G401.6 (cell line): ENCODE data around the gene GALNT13.

Experiments
- FAIRE-seq: peaks from 2 replicates; lab custom pipeline; 2012; peaks lifted over from hg19 to GRCh38; lab: Jason Lieb, UNC

The GALNT13 gene

DNA sequence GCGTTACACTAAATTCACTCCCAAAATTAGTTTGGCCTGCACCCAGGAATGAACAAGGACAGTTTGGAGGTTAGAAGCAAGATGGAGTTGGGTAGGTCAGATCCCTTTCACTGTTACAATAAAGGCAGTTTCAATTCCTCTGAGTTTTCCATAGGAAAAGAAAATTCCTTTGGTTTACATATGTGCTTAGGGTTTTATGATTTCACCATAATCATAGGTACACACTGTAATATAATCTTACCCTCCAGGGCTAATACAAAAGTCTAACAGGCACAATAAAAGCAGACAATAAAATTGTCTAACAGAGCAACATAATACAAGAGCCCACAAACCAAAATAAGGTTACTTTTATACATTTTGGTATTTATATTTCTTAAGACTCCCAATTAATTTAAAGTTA is 435.3 kb downstream of the GALNT13 start:
- FAIRE-seq: no peak

DNA sequence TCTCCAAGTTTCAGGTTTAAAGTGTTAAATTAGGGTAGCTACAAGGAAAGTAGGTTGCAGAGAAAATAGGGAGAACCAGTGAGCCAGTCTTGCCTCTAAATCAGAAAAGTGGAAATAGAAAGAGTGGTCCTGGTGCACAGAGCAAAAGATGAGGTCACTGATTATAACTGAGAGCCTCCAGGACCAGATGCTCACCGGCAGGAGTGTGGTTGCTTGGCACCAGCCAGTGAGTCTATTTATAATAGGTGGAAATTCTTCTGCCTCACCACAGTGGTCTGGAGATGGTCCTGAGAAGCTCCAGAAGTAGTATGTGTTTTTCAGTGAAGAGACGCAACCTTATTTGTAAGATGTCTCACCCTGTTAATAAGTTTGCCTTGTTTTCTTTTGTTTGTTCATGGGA is 452.9 kb downstream of the GALNT13 start:
- FAIRE-seq: no peak

DNA sequence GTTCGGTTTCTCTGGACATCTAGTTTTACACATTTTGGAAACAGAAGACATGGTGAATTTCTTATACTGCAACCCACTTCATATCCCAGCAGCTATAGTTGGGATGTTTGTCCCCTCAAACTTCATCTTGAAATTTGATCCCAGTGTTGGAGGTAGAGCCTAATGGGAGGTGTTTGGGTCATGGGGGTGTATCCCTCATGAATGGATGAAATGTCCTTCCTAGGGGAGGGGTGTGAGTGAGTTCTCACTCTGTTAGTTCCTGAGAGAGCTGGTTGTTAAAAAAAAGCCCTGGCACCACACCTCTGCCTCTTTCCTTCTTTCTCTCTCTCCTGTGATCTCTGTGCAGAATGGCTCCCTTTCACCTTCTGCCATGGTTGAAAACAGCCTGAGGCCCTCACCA is 457.8 kb downstream of the GALNT13 start:
- FAIRE-seq: no peak

DNA sequence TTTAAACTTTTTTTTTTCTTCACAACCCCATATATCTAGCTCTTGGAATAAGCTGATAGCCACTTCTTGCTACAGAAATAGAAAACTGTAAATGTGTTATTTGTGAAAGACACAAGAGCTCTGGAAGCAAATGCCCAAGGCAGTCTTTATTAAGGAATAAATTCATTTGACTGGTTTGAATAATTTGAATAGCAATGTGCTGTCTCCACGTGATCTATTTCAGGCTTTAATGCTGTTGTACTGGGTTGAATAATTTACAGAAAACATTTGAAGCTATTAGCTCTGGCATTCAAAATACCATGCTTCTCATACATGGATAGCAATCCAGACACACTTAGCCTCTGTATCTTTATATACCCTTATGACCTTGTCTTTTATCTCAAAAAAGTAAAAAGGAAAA is 460.1 kb downstream of the GALNT13 start:
- FAIRE-seq: no peak

DNA sequence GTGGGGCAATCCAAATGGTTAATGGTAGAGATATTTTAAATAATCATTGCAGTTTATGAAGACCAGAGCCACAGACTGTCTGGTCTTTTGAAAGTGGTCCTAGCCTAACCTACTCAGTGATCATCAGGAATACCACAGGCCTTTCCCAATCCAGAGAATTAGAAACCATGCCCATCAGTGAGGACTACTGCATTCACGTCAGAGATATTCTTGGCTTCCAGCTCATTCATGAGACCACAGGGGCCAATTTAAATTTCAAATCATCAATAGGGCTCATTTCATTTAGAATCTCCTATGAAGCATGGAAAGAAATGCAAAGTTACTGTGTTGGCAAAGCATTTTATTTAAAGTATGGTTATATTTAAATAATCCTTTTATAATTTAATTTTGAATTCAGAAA is 464.5 kb downstream of the GALNT13 start:
- no peak for FAIRE-seq

DNA sequence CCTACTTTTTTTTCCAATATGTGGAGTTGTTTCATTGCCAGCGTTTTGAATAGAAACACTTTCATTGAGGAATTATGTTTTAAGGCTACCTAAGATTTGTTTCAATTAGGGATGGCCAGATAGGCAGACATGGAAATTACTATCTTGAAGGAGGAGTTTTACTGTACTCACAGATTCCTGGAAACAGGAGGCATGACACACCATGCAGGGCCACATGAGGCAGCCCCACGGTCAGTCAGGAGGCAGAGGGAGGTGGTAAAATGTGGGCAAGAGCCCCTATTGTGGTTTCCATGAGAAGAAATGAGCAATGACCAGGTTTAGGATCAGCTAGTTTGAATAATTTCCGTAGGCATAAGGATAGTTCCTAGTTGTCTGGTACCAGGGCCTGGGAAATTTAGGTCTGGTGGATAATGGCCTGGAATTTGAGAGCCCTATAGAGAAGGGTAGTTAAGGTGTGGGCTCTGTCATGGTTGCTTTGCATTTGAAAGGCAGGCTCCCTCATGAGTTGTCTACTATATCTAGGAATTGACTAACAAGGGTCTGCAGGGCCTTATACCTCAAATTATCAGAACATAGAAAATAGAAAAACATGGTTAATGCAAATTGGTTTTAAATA is 466.7 kb downstream of the GALNT13 start:
- FAIRE-seq: no peak

DNA sequence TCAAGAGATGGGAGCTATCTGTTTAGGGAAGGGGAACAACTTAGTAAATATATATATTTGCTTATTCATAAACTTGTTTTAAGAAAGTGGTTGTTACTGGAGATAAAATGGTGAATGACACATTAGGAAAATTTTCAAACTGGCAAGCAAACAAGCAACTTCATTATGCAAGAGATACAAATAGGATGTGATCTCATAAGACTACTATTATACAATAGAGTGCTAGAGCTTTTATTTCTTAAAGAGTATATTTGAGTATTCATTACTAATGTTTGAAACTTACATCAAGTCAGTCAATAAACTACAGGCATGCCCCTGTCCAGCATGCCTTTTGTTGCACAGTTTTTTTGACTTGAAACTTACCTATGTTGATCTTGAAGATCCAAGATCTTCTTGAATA is 471.6 kb downstream of the GALNT13 start:
- no peak for FAIRE-seq

DNA sequence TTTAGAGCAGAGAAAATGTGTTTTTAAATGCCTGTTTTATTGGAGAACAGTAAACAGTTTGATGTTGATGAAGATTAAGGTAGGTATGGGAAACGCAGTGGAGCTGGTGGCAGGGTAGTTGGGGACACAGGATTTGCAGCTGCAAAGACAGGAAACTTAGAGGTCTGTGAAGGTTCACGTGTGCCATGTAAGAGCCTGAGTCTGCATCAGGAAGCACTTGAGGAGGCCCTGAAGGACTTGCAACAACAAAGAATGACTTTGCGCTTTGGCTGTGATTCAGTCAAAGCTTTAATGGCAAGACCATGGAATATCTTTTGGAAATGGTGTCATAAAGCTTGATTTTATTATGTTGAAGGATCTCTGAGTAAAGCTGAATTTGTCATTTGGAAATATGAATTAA is 479.2 kb downstream of the GALNT13 start:
- no peak for FAIRE-seq

DNA sequence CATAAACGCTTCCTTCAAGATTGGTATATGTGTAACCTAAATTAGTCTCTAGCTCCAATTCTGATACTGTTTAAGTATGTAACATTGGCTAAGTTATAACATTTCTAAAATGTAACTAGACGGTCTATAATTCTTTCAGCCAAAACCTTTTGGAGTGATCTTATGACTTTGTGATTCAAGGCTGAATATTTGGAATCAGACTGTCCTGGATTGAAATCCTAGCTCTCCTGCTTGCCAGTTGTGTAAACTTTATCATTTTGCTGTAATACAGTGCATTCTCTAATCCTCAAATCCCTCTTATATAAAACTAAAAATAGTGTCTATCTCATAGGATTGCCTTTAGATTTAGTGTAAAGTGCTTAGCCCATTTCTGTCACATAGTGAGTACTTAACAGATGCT is 489.6 kb downstream of the GALNT13 start:
- FAIRE-seq: no peak

DNA sequence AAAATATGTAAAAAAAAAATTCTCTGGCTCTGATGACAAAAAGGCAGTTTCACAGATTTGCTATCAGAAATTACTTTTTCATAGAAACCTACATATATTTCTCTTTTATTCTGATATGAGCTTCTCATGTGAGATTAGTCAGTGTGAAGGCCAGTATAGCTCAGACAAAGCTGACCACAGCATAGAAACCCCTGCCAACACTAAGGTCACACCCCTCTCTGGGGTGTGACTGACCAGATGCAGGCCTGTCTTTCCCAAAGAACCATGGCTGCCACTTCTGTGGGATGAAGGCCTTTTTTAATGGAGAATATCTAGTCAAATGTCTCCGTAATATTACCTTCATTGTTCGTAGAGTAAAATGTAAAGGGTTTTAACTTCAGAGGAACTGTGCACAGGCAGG is 496.4 kb downstream of the GALNT13 start:
- no peak for FAIRE-seq

DNA sequence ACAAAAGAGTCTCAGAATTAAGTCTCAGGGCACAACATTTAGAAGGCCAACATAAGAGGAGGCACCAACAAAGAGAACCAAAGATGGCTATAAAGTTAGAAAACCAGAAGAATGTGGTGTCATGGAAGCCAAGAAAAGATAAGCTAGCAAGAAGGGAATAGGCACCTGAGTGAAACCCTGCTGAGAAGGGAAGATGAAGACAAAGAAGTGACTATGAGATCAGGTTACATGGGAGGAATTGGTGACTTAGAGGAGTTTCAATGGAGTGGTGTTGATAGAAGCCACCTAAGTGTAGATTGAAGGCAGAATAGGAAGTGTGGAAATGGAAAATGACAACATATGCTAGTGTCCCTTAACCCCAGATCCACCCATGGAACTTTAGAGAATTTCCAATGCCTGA is 499.2 kb downstream of the GALNT13 start:
- no peak for FAIRE-seq

DNA sequence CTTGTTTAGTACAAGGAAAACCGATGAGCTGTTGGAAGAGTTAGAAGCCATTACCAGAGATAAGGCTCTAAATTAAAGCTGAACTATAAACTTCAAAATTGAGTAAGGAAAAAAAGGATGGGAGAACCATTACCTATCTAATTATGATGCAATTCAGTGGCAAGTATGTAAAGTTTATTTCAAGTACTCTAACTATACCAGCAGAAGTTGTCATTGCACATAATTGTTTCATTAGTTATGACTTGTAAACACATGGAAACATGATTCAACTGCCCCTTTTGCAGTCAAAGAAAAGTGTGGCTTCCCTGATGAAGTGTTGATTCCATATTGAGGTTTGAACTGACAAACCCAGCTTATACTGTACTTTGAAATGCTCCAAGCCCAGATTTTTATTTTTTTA is 502.7 kb downstream of the GALNT13 start:
- FAIRE-seq: no peak

DNA sequence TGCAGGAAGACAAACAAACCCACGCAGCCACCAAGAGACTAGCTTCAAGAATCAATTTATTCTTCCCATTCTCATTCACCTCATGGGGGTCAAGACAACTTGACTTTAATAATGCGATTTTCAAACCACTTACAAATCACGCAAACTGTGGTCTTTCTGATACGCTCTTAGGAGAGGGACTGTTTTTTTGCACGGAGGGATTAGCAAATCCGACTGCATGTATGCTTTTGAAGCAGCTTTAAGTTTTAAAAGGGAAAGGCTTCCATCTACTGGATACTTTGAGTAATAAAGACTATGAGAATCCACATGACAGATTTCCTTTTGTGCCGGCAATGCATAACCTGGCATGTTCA is 503.8 kb downstream of the GALNT13 start:
- FAIRE-seq: peak; percentile 95

DNA sequence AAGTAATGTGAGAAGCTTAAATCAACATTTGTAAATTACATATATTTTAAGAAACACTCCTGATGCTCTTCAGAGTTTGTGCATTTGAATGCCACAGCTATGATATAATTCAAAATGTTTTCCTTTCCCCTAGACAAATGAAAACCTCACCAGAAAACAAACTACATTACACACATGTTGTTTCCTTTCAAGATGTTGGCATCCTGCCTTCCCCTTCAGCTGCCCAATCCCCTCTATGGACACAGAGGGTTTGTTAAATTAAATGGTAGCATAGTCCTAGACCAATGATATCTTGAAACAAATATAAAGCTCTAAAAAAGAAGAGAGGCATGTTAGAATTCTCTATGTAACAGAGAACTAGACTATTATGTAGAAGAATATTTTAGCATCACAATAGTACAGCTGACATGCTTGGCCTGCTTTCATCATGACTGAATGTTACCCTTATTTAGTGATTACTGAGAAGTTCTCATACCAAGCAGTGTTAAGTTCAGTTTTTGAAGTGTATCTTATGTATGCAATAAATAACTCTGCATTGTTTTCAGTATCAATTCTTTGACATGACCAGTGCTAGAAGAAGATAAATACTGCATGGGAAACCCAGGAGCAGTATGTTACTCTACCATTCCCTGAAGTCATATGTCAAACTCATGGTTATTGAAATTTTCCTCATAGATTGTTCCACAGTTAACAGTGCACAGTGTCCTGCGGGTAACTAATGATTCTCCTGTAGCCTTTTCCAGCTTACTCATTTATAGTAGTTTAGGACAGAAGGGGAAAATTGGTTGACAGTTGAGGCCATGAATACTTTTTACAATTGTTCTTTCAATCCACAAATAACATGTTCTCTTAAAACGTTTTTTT is 510.4 kb downstream of the GALNT13 start:
- no peak for FAIRE-seq

DNA sequence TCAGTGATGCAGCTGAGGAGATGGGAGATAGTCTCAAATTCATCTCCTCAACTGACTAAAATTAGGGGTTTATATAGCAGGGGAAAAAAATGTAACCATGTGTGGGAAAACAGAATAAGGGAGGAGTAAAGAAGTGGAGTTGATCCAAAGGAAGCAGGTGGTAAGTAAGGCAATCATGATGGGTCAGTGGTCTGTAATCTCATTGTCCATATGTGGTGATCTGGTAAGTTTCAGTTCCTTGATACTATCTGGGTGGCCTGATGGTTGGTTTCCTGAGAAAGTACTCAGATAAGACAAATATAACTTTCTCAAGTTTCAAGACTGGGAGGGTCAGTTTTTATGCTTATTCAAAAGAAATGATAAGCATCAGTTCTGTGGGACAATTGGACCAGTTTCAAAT is 514.5 kb downstream of the GALNT13 start:
- FAIRE-seq: no peak

DNA sequence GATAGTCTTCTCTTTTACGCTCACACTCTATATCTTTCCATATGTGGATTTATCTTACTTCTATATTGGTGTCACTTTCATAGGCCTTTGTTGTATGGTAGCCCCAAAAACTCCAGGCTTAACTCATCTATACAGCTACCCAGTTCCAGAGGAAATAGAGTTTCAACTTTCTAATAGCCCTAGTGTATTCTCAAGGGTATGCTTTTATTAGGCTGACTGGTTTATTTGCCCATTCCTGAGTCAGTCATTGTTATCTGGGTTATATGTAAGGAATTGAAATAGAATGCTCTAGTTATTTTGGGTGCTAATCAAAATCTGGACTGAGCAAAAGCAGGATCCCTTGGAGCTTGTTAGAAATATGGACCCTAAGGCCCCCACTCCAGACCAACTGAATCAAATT is 519.3 kb downstream of the GALNT13 start:
- no peak for FAIRE-seq

DNA sequence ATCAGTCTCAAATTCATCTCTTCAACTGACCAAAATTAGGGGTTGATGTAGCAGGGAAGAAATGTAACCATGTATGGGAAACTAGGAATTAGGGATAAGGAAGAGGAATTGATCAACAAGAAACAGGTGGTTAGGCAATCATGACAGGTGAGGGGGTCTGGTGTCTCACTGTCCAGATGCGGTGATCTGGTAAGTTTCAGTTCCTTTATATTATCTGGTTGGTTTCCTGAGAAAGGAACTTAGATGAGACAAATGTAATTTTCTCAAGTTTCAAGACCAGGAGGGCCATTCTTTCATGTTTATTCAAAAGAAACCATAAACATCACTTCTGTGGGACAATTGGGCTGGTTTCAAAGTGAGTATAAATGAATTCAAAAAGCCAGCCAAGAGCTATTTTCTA is 520.5 kb downstream of the GALNT13 start:
- no peak for FAIRE-seq

DNA sequence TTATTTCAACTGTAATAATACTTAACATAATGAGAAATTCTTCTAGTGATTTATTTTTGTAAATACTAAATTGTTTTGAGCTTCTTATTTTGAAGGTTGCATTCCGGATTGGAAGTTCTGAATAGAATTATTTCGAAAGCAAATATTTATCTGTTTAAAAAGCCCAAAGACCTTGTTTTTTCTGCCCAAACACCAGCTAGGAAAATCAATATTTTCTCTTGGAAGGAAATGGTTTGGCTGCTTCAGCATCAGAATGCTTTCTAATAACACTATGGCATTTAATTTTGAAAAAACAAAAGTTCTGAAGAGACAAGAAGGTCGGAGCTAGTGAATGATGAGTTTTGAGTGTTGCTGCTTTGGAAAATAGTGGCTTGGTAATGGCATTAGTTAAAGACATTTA is 522.9 kb downstream of the GALNT13 start:
- FAIRE-seq: no peak

DNA sequence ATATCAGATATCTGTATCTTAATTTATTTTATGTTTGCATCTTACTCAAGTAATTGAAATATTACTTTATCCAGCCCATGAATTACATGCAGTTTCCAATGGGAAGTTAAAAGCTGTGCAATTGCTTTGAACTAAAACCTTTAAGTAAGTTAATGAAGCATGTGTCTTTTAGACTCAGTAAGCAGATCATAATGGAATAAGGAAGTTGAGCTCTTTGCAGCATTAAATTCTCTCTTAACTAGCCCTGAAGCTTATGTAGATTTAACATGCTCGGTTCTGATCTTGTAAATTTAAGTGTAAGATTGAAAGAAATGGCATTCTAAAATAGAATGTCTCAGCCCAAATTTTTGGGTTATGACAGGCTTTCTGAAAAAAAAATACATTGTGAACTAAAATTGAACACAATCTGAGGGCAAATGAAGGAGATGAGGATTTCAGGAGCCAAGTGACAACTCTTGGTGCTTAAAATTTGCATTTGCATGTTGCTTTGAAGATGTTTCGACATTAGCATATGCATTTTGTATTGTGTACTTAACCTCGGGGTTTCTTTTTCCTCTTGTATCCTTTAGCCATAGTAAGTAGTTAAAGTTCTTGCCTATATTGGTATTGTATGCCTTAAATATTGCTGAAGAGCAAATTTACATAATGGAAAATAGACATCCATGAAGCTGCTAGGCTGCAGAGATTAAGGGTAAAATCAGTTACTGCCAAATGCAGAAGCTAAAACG is 529.0 kb downstream of the GALNT13 start:
- no peak for FAIRE-seq

DNA sequence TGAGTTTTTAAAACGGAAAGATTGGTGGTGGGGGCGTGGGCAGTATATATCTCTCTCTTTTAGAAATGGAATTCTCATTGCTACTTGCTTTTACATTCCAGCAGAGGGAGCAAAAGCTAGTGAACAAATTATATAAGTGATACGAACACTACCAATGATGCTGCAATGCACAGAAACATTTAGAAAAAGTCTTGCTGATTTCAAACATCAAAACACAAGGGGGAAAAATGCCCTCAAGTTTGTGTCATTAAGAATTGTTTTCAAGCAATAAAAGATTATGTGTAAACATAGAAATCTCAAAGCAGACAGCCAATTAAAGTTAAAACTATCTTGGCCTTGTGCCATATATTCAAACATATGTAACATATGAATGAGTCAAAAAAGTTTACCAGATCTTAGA is 530.5 kb downstream of the GALNT13 start:
- FAIRE-seq: peak; percentile 73

DNA sequence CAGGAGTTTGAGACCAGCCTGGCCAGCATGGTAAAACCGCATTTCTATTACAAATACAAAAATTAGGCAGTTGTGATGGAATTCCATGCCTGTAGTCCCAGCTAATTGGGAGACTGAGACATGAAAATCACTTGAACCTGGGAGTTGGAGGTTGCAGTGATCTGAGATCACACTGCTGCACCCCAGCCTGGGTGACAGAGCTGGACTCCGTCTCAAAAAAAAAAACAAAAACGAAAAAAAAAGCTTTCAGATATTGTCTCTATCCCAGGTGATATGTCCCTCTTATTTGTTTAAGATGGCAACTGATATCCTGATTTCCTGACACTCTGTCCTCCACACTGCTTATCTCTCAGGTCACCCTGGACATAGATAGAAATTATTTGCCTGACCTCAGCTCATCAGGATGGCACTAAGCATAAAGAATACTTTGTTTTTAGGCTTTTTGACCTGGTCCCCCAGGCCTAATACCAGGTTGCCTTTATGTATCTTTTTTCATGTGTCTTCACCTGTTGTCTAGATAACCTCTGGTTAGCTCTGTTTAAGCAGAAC is 531.6 kb downstream of the GALNT13 start:
- FAIRE-seq: no peak

DNA sequence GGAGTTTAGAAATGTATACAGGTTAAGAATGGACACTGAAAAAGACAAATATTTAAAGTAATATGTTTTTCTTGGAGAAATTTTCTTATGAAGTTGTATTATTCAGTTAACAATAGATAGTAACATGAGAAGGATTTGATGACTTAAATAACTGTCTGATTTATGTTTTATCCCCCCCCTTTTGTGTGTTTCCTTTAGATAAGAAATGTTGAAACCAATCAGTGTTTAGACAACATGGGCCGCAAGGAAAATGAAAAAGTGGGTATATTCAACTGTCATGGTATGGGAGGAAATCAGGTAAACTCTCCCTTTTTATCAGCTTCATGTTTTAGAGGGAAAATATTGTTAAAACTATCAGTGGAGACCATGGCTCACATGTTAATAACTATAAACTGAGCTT is 537.1 kb downstream of the GALNT13 start:
- no peak for FAIRE-seq

DNA sequence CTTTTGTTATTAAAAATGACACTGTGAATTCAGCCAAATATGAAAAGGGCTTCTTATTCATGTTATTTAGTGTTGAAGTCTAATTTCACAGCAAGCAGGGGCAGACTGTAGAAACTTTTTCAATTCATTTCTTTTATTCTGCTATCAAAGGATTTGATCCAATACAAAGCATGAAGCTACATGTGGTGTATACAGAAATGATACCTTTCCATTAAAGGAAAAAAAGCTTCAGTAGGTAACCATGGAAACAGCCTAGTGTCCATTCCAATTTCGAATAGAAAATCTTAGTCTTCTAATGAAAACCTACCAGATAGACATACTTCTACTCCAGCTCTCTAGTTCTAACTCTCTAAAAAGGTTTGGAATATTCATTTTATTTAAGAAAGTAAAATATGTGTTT is 550.5 kb downstream of the GALNT13 start:
- no peak for FAIRE-seq
